BLaER1 (cell line): Measurements from ENCODE around the gene FA2H.
A peak's percentile ranks its signal among the peaks of the same experiment; 100 is the strongest.
"Not testable (repeated sequence)": the region's sequence is repeated elsewhere in the genome, so short reads cannot be mapped to it uniquely, and the experiment has no call there.

Experiments used
- H3K27ac ChIP-seq: shearing (Covaris generic); formaldehyde crosslinking; 2 replicates; pipeline ENCODE4 v1.8.1; 2022
- H3K27me3 ChIP-seq: shearing (Covaris generic); formaldehyde crosslinking; 2 replicates; pipeline ENCODE4 v1.8.1; 2022
- H3K36me3 ChIP-seq: shearing (Covaris generic); formaldehyde crosslinking; 2 replicates; pipeline ENCODE4 v1.8.1; 2022
- H3K4me1 ChIP-seq: shearing (Covaris generic); formaldehyde crosslinking; 2 replicates; pipeline ENCODE4 v1.8.1; 2022
- H3K4me2 ChIP-seq: shearing (Covaris generic); formaldehyde crosslinking; 2 replicates; pipeline ENCODE4 v1.8.1; 2022
- H3K4me3 ChIP-seq: shearing (Covaris generic); formaldehyde crosslinking; 2 replicates; pipeline ENCODE4 v1.8.1; 2022
- H3K9ac ChIP-seq: shearing (Covaris generic); formaldehyde crosslinking; 2 replicates; pipeline ENCODE4 v1.8.1; 2022
- H3K9me3 ChIP-seq: shearing (Covaris generic); formaldehyde crosslinking; 2 replicates; pipeline ENCODE4 v1.8.1; 2022
- H4K20me1 ChIP-seq: shearing (Covaris generic); formaldehyde crosslinking; 2 replicates; pipeline ENCODE4 v1.8.1; 2022
- Cebpa-rat ChIP-seq: shearing (Covaris generic); IDR thresholded peaks from 2 replicates; pipeline ENCODE4 v1.8.1; 2022

The FA2H gene

GRCh38 chr16:74729783-74730683 is 44.6 kb downstream of the FA2H start:
- Histone ChIP-seq H3K4me1 (peaks cover 17% of the 10 kb centered on the region), H3K27me3 (no peaks in the 10 kb centered on the region), H3K4me3 (no peak overlapping the region), H3K4me2 (peak overlapping the region; percentile 69), H4K20me1 (no peaks in the 10 kb centered on the region), H3K27ac (peak overlapping the region; percentile 49; the same call in 1 of the 2 replicates), H3K36me3 (no peaks in the 10 kb centered on the region), H3K9me3 (peaks cover 8% of the 10 kb centered on the region), H3K9ac (no peak overlapping the region)
- no peak for TF ChIP-seq Cebpa-rat

GRCh38 chr16:74727903-74728302 is 46.7 kb downstream of the FA2H start:
- no peak for TF ChIP-seq Cebpa-rat
- H3K27me3 ChIP-seq: no peaks in the 10 kb centered on the region
- no peaks in the 10 kb centered on the region for H4K20me1 ChIP-seq
- no peaks in the 10 kb centered on the region for H3K36me3 ChIP-seq
- peaks cover 24% of the 10 kb centered on the region for H3K4me1 ChIP-seq
- no peak overlapping the region for H3K9ac ChIP-seq
- no peak overlapping the region for H3K4me3 ChIP-seq
- H3K4me2 ChIP-seq: no peak overlapping the region
- H3K9me3 ChIP-seq: peaks cover 8% of the 10 kb centered on the region
- no peak overlapping the region for H3K27ac ChIP-seq

- Histone ChIP-seq H3K27ac (no peak overlapping the region), H3K4me2 (no peak overlapping the region), H4K20me1 (no peaks in the 10 kb centered on the region), H3K4me3 (no peak overlapping the region), H3K27me3 (no peaks in the 10 kb centered on the region), H3K9me3 (peaks cover 8% of the 10 kb centered on the region), H3K4me1 (peaks cover 26% of the 10 kb centered on the region), H3K9ac (no peak overlapping the region), H3K36me3 (no peaks in the 10 kb centered on the region)
- TF ChIP-seq Cebpa-rat: no peak
Measured at GRCh38 chr16:74726716-74727115, 47.9 kb downstream of the FA2H start.

- peaks cover 26% of the 10 kb centered on the region for H3K4me1 ChIP-seq
- TF ChIP-seq Cebpa-rat: no peak
- H4K20me1 ChIP-seq: no peaks in the 10 kb centered on the region
Measured at GRCh38 chr16:74725651-74726455, 48.8 kb downstream of the FA2H start.

GRCh38 chr16:74724820-74725549 is 49.6 kb downstream of the FA2H start:
- no peaks in the 10 kb centered on the region for H3K36me3 ChIP-seq
- peaks cover 17% of the 10 kb centered on the region for H3K4me1 ChIP-seq
- H3K27me3 ChIP-seq: no peaks in the 10 kb centered on the region
- H3K4me3 ChIP-seq: no peak overlapping the region
- H4K20me1 ChIP-seq: no peaks in the 10 kb centered on the region
- no peak overlapping the region for H3K4me2 ChIP-seq
- no peak overlapping the region for H3K27ac ChIP-seq
- H3K9ac ChIP-seq: no peak overlapping the region
- no peak for TF ChIP-seq Cebpa-rat
- H3K9me3 ChIP-seq: peaks cover 8% of the 10 kb centered on the region

More at GRCh38 chr16:74725651-74726455, 48.8 kb downstream of the FA2H start:
- no peak overlapping the region for H3K4me3 ChIP-seq
- no peaks in the 10 kb centered on the region for H3K36me3 ChIP-seq
- no peak overlapping the region for H3K27ac ChIP-seq
- peaks cover 8% of the 10 kb centered on the region for H3K9me3 ChIP-seq
- no peak overlapping the region for H3K9ac ChIP-seq
- H3K27me3 ChIP-seq: no peaks in the 10 kb centered on the region
- no peak overlapping the region for H3K4me2 ChIP-seq

GRCh38 chr16:74723256-74723655 is 51.4 kb downstream of the FA2H start:
- H3K9ac ChIP-seq: no peak overlapping the region
- H3K9me3 ChIP-seq: peaks cover 8% of the 10 kb centered on the region
- H3K27ac ChIP-seq: 0 out of 2 replicates have a peak overlapping the region, but pooled peaks have one; percentile 35
- no peaks in the 10 kb centered on the region for H4K20me1 ChIP-seq
- H3K4me1 ChIP-seq: peaks cover 9% of the 10 kb centered on the region
- H3K27me3 ChIP-seq: no peaks in the 10 kb centered on the region
- peak overlapping the region; percentile 36 for H3K4me2 ChIP-seq
- H3K36me3 ChIP-seq: no peaks in the 10 kb centered on the region
- TF ChIP-seq Cebpa-rat: no peak
- H3K4me3 ChIP-seq: no peak overlapping the region

GRCh38 chr16:74722156-74722555 is 52.5 kb downstream of the FA2H start:
- H3K9me3 ChIP-seq, H3K36me3 ChIP-seq, H3K27me3 ChIP-seq, H3K9ac ChIP-seq, H3K4me3 ChIP-seq, H4K20me1 ChIP-seq, H3K27ac ChIP-seq, H3K4me2 ChIP-seq: not testable (repeated sequence)
- H3K4me1 ChIP-seq: peaks cover 18% of the 10 kb centered on the region

- TF ChIP-seq Cebpa-rat: no peak
- Histone ChIP-seq H3K36me3 (no peaks in the 10 kb centered on the region), H3K4me1 (peaks cover 20% of the 10 kb centered on the region), H3K27ac (no peak overlapping the region), H3K9ac (no peak overlapping the region), H3K9me3 (peaks cover 2% of the 10 kb centered on the region; the same call in 1 of the 2 replicates), H3K4me3 (no peak overlapping the region), H3K4me2 (no peak overlapping the region), H3K27me3 (no peaks in the 10 kb centered on the region), H4K20me1 (no peaks in the 10 kb centered on the region)
Measured at GRCh38 chr16:74721716-74722115, 52.9 kb downstream of the FA2H start.

- TF ChIP-seq Cebpa-rat: no peak
- Histone ChIP-seq H3K9me3 (no peaks in the 10 kb centered on the region), H3K27me3 (no peaks in the 10 kb centered on the region), H4K20me1 (no peaks in the 10 kb centered on the region), H3K4me3 (no peak overlapping the region), H3K36me3 (no peaks in the 10 kb centered on the region), H3K4me1 (peaks cover 20% of the 10 kb centered on the region), H3K27ac (no peak overlapping the region), H3K4me2 (no peak overlapping the region), H3K9ac (no peak overlapping the region)
Measured at GRCh38 chr16:74720579-74720978, 54.0 kb downstream of the FA2H start.
